Measurements from ENCODE around the gene P2RX4. TPM values are rescaled to one million over a fixed set of nuclear protein-coding genes. Genes with fewer than 3 reads are reported as not detected.
A peak's percentile ranks its signal among the peaks of the same experiment; 100 is the strongest.

The P2RX4 gene
- total RNA-seq, 4 donors from 2014 or later, result 42.9 to 248 (median 154) TPM

DNA sequence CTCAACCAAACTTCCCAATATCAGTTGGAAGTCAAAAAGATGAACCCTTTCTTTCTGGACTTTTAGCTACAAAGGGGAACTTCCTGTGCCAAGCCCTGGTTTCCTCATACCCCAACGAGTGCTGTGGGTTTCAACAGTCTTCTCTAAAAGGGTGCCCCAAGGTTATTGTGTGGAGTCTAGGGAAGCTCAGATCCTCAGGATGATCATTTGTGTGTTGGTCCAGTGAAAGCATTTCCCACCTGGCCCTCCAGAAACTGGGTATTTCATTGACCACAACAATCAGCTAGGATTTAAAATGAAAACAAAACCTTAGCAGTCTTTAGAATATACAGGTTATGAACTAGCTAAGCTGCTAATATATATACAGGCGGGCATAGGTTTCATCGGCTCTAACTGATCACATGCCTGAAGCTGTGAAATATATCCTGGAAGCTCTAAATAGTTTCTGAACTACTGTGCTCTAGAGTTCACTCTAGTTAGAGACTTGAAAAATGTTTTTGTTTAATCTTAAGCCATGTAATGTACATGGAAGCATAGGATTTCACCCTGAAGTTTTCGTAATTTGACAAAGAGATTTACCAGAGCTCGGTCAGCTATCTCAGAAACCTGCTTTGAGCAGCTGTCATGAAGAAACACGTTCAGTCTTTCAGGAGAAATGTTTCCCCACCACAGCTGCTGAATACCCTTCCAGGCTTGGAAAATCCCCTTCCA, 29.6 kb downstream of the P2RX4 start:
- peaks cover 0 to 33% (median 10%) of the 10 kb centered on the region in 4 donors for H3K4me1 ChIP-seq
- DNase-seq, result no peak
- TF ChIP-seq CTCF (IDR thresholded peaks at IDR 0.05) (no peak), POLR2A (IDR thresholded peaks at IDR 0.05) (no peak)
- H3K4me3 ChIP-seq, result no peak overlapping the region
- no peaks in the 10 kb centered on the region for H3K9me3 ChIP-seq
- peak overlapping the region; percentile 61 to 75 (median 64) for H3K27ac ChIP-seq
- no peaks in the 10 kb centered on the region for H3K27me3 ChIP-seq
- peaks cover 0 to 48% (median 0%) of the 10 kb centered on the region in 3 donors for H3K36me3 ChIP-seq

DNA sequence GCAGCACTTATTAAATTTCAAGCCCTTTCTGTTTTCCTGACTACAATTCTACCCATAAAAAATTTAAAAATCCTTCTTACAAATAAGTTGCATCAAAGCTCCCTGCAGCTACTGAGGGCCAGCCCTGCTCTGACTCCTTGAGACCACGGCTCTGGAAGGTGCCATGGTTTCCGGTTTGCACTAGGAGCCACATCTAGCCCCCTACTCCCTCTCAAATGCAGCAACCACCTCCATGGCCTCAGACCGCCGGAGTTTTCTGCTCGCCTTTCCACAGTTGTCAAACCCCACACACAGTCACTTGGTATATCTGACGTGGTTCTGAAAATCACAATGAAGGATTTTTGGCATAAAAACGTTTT, 30.1 kb downstream of the P2RX4 start:
- Histone ChIP-seq H3K27ac (peak overlapping the region; percentile 61 to 75 (median 64)), H3K4me3 (peak overlapping the region in 2 of 4 donors; percentile 9 to 38), H3K4me1 (peaks cover 0 to 33% (median 10%) of the 10 kb centered on the region in 4 donors), H3K27me3 (no peaks in the 10 kb centered on the region), H3K9me3 (no peaks in the 10 kb centered on the region), H3K36me3 (peaks cover 0 to 49% (median 0%) of the 10 kb centered on the region in 3 donors)
- DNase-seq, result no peak
- no peak for TF ChIP-seq POLR2A (IDR thresholded peaks at IDR 0.05)
- no peak for TF ChIP-seq CTCF (IDR thresholded peaks at IDR 0.05)

DNA sequence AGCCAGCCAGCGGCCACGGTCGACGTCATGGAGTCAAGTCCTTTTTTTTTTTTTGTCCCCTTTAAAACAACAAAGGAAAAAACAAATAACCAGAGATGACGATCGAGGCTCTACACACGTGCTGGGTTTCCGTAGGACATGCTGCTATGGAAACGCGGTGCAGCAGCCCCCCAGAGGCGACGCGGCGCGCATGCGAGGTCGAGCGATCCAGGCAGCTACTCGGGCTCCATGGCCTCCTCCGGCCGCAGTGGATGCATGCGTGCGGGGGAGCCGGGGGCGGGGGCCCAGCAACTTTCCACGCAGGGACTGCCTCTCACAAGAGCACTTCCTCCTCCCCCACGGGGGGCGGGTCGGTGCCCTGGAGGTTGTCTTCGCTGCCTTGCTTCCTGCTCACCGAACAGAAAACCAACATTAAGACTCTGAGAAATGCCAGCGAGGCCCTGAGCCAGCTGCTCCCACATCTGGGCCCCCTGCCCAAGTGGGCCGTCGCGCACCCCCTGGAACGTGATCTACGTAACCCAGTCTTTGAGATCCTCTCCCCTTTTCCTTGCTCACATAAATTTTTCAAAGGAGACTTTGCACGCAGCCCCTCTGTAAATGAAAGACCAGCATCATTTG, 30.7 kb downstream of the P2RX4 start:
- peak; percentile 68 to 92 (median 79) for DNase-seq
- Histone ChIP-seq H3K27ac (peak overlapping the region; percentile 61 to 76 (median 70)), H3K4me3 (peak overlapping the region; percentile 9 to 38 (median 18)), H3K4me1 (peaks cover 0 to 33% (median 10%) of the 10 kb centered on the region in 4 donors), H3K27me3 (no peaks in the 10 kb centered on the region), H3K9me3 (no peaks in the 10 kb centered on the region), H3K36me3 (peaks cover 0 to 51% (median 0%) of the 10 kb centered on the region in 3 donors)
- no peak for TF ChIP-seq CTCF (IDR thresholded peaks at IDR 0.05)
- no peak for TF ChIP-seq POLR2A (IDR thresholded peaks at IDR 0.05)

DNA sequence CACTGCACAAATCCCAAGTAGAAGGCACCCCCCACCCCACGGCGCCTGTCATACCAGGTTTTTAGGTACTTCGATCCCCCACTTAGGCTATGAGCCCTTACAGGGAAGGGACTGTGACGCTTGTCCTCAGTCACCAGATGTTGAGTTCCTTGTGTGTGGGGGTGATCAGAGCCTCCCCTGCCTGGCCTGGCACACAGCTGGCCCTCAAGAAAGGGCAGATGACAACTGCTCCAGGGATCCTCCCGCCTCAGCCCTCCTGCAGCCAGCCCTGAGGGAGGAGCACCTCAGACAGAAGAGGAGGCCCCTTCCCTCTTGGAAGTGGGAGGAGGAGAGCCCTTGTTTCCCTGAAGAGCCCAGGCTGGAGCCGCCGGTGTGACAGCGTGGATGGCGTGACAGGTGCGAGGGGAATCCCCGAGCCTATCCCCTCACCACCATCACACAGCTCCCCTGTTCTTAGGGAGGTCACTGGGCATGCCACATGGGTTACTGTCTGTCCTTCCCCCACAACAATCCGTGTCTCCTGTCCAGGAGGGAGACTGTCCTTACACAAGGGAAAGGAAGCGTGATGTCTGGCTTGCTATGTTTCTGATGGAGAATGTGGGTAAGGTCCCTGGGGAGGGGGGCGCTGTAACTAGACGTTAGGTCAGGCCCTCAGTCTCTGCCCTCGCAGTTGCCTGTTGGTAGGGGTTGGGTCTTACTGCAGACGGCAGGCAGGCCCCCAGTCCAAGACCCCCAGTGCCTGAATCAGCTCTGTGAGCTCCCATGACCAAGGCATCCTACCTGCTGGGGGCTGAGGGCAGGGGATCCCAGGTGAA, 31.4 kb downstream of the P2RX4 start:
- Histone ChIP-seq H3K27me3 (no peaks in the 10 kb centered on the region), H3K36me3 (peaks cover 0 to 43% (median 0%) of the 10 kb centered on the region in 3 donors), H3K9me3 (no peaks in the 10 kb centered on the region), H3K4me1 (peaks cover 0 to 33% (median 10%) of the 10 kb centered on the region in 4 donors), H3K4me3 (peak overlapping the region in 2 of 4 donors; percentile 13 to 38), H3K27ac (peak overlapping the region; percentile 61 to 76 (median 70))
- TF ChIP-seq POLR2A (IDR thresholded peaks at IDR 0.05), result no peak
- no peak for TF ChIP-seq CTCF (IDR thresholded peaks at IDR 0.05)
- no peak for DNase-seq

DNA sequence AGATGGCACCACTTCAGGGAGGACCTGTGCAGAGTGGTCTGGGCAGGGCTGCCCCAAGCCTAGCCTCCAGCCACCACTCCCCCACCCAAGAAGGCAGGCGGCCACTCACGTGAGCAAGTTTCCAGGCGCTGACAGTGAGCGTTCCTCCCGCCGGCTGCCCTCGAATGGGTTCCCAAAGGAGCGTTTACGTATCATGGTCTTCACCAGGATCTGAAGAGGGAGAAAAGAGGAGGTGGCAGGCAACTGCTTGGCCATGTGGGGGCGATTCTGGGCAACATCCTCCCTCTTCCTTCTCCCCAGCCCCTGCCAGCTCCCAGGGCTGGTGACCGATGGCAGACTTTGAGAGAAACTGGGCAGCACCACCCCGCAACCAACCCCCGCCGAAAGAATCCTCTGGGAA, 35.1 kb downstream of the P2RX4 start:
- Histone ChIP-seq H3K9me3 (no peaks in the 10 kb centered on the region), H3K36me3 (peaks cover 0 to 62% (median 0%) of the 10 kb centered on the region in 3 donors), H3K27me3 (no peaks in the 10 kb centered on the region), H3K4me3 (no peak overlapping the region), H3K27ac (no peak overlapping the region), H3K4me1 (peaks cover 0 to 16% (median 13%) of the 10 kb centered on the region in 4 donors)
- TF ChIP-seq POLR2A (IDR thresholded peaks at IDR 0.05), result no peak
- no peak for TF ChIP-seq CTCF (IDR thresholded peaks at IDR 0.05)
- no peak for DNase-seq
